WTC11 (cell line): Measurements from ENCODE around the gene VWF. TPM values are rescaled to one million over a fixed set of nuclear protein-coding genes. Genes with fewer than 3 reads are reported as not detected.

Experiments used
- ATAC-seq: fragments of 200-7000 bp; cut with Tn5 transposase; 2 replicates; pipeline ENCODE4 v1.10.0; 2021; ENCODE audit warnings: mild to moderate bottlenecking, moderate library complexity
- CTCF ChIA-PET: fragments of 300-600 bp; sonication (Branson Sonifier 250); formaldehyde crosslinking; loops from one replicate; lab custom pipeline; 2021; ENCODE audit warnings: antibody characterized with exemption; lab: Charles Lee
- POLR2A ChIA-PET: fragments of 350-600 bp; sonication (Branson Sonifier 250); formaldehyde crosslinking; loops from one replicate; lab custom pipeline; 2021; ENCODE audit warnings: antibody characterized with exemption; lab: Charles Lee
- DNase-seq: peaks from one replicate; pipeline ENCODE4 v3.0.0; 2021; ENCODE audit warnings: low spot score
- H3K27ac Mint-ChIP-seq: 2 replicates; pipeline ENCODE4 v1.8.0; 2021; ENCODE audit warnings: mixed read lengths
- H3K27me3 Mint-ChIP-seq: 2 replicates; pipeline ENCODE4 v1.8.0; 2021; ENCODE audit warnings: low read depth, mild to moderate bottlenecking, moderate library complexity, mixed read lengths
- H3K36me3 Mint-ChIP-seq: 2 replicates; pipeline ENCODE4 v1.8.0; 2021; ENCODE audit warnings: mixed read lengths
- H3K4me1 Mint-ChIP-seq: 2 replicates; pipeline ENCODE4 v1.8.0; 2022; ENCODE audit warnings: mixed read lengths
- H3K4me3 Mint-ChIP-seq: 2 replicates; pipeline ENCODE4 v1.8.0; 2021; ENCODE audit warnings: mild to moderate bottlenecking, moderate library complexity, mixed read lengths
- H3K9me3 Mint-ChIP-seq: 2 replicates; pipeline ENCODE4 v1.8.0; 2021; ENCODE audit warnings: mixed read lengths
- AR ChIP-seq: fragments of 250-450 bp; sonication (Bioruptor Pico); IDR thresholded peaks from 2 replicates; pipeline ENCODE4 v1.9.0; 2021; ENCODE audit warnings: mild to moderate bottlenecking
- ATF2 ChIP-seq: sonication (generic); formaldehyde crosslinking; IDR thresholded peaks from 2 replicates; pipeline ENCODE4 v1.8.1; 2022; ENCODE audit warnings: low read depth, missing genetic modification reagents, borderline replicate concordance
- E2F4 ChIP-seq: sonication (generic); formaldehyde crosslinking; IDR thresholded peaks from 2 replicates; pipeline ENCODE4 v1.8.1; 2022; ENCODE audit warnings: low read depth, mild to moderate bottlenecking, moderate library complexity, missing genetic modification reagents, borderline replicate concordance
- E2F5 ChIP-seq: sonication (generic); formaldehyde crosslinking; IDR thresholded peaks from 2 replicates; pipeline ENCODE4 v1.8.1; 2022; ENCODE audit warnings: mild to moderate bottlenecking, moderate library complexity, missing genetic modification reagents
- ELF4 ChIP-seq: sonication (generic); formaldehyde crosslinking; IDR thresholded peaks from 2 replicates; pipeline ENCODE4 v1.8.1; 2022; ENCODE audit warnings: low read depth, mild to moderate bottlenecking, moderate library complexity, missing genetic modification reagents
- ESRRA ChIP-seq: sonication (generic); formaldehyde crosslinking; IDR thresholded peaks from 2 replicates; pipeline ENCODE4 v1.8.1; 2022; ENCODE audit warnings: mild to moderate bottlenecking, missing genetic modification reagents, borderline replicate concordance
- ETV6 ChIP-seq: sonication (generic); formaldehyde crosslinking; IDR thresholded peaks from 2 replicates; pipeline ENCODE4 v1.8.1; 2022; ENCODE audit warnings: mild to moderate bottlenecking, missing genetic modification reagents
- HMGXB4 ChIP-seq: sonication (generic); formaldehyde crosslinking; IDR thresholded peaks from 2 replicates; pipeline ENCODE4 v1.8.1; 2023; ENCODE audit warnings: mild to moderate bottlenecking, moderate library complexity, missing genetic modification reagents
- MAX ChIP-seq: sonication (generic); formaldehyde crosslinking; IDR thresholded peaks from 2 replicates; pipeline ENCODE4 v1.8.0; 2022; ENCODE audit warnings: mild to moderate bottlenecking, missing genetic modification reagents
- NFYB ChIP-seq: sonication (generic); formaldehyde crosslinking; conservative IDR thresholded peaks from 2 replicates; pipeline ENCODE4 v1.8.0; 2022; ENCODE audit warnings: low read depth, missing genetic modification reagents
- OVOL2 ChIP-seq: fragments of 250-450 bp; sonication (Bioruptor Pico); IDR thresholded peaks from 2 replicates; pipeline ENCODE4 v1.9.0; 2021; ENCODE audit warnings: mild to moderate bottlenecking, borderline replicate concordance
- SOX15 ChIP-seq: fragments of 250-450 bp; sonication (Bioruptor Pico); IDR thresholded peaks from 2 replicates; pipeline ENCODE4 v1.9.0; 2021; ENCODE audit warnings: mild to moderate bottlenecking
- TEAD1 ChIP-seq: sonication (generic); formaldehyde crosslinking; IDR thresholded peaks from 2 replicates; pipeline ENCODE4 v1.8.0; 2022; ENCODE audit warnings: mild to moderate bottlenecking, missing genetic modification reagents
- TEAD4 ChIP-seq: sonication (generic); formaldehyde crosslinking; IDR thresholded peaks from 2 replicates; pipeline ENCODE4 v1.8.0; 2022; ENCODE audit warnings: mild to moderate bottlenecking, missing genetic modification reagents
- ZNF232 ChIP-seq: sonication (generic); formaldehyde crosslinking; IDR thresholded peaks from 2 replicates; pipeline ENCODE4 v1.8.0; 2022; ENCODE audit warnings: mild to moderate bottlenecking, missing genetic modification reagents
- ZNF423 ChIP-seq: fragments of 250-450 bp; sonication (Bioruptor Pico); IDR thresholded peaks from 2 replicates; pipeline ENCODE4 v2.1.2; 2022; ENCODE audit warnings: mild to moderate bottlenecking, moderate library complexity
- total RNA-seq: library from RNA; stranded (reverse); gene quantifications from 3 replicates; pipeline ENCODE4 v1.2.3, GENCODE V29; 2021

Gene VWF
- total RNA-seq, 1 experiment from 2014 or later, result 0.48 TPM

- ATAC-seq (no peak), DNase-seq (no peak)
- TF ChIP-seq OVOL2 (CRISPR knock-in tag), result no peak
- no peak for TF ChIP-seq MAX (CRISPR knock-in tag)
- TF ChIP-seq AR (CRISPR knock-in tag), result no peak
- no peak for TF ChIP-seq HMGXB4 (CRISPR knock-in tag)
- TF ChIP-seq E2F5 (CRISPR knock-in tag), result no peak
- TF ChIP-seq ESRRA (CRISPR knock-in tag), result no peak
- TF ChIP-seq ATF2 (CRISPR knock-in tag), result no peak
- TF ChIP-seq TEAD4 (CRISPR knock-in tag), result no peak
- no peak for TF ChIP-seq SOX15 (CRISPR knock-in tag)
- TF ChIP-seq ZNF423 (CRISPR knock-in tag), result no peak
- TF ChIP-seq NFYB (CRISPR knock-in tag), result no peak
- TF ChIP-seq ETV6 (CRISPR knock-in tag), result no peak
- no peak for TF ChIP-seq ZNF232 (CRISPR knock-in tag)
- no peak for TF ChIP-seq E2F4 (CRISPR knock-in tag)
- TF ChIP-seq ELF4, result no peak
- TF ChIP-seq TEAD1 (CRISPR knock-in tag), result no peak
- H3K4me3 Mint-ChIP-seq, result no peak overlapping the region
- H3K9me3 Mint-ChIP-seq, result 0 out of 2 replicates have a peak, but pooled peaks cover under 1% of the 10 kb centered on the region
- H3K27ac Mint-ChIP-seq, result no peak overlapping the region
- peaks cover 27% of the 10 kb centered on the region for H3K4me1 Mint-ChIP-seq
- H3K36me3 Mint-ChIP-seq, result no peaks in the 10 kb centered on the region
- ChIA-PET POLR2A (no interaction called here), CTCF (interaction anchor here (1.2 kb wide), 1 partner anchor 17 kb away, joined by 3 read pairs; no protein-coding TSS in a partner anchor)
- H3K27me3 Mint-ChIP-seq, result no peaks in the 10 kb centered on the region
Measured at GRCh38 chr12:6082613-6083012, 41.9 kb downstream of the VWF start.
